Hematopoietic multipotent progenitor cell treated with erythropoietin and hydrocortisone succinate and interleukin-3 and kit ligand, for 17 days (in vitro differentiated cells): ENCODE measurements around the gene BCL2L12.
"Not testable (repeated sequence)": the region's sequence is repeated elsewhere in the genome, so short reads cannot be mapped to it uniquely, and the experiment has no call there.

Source experiments
- DNase-seq: peaks from one replicate; pipeline ENCODE4 v3.0.0-alpha.2; 2015; ENCODE audit warnings: low spot score

Gene BCL2L12, protein sequence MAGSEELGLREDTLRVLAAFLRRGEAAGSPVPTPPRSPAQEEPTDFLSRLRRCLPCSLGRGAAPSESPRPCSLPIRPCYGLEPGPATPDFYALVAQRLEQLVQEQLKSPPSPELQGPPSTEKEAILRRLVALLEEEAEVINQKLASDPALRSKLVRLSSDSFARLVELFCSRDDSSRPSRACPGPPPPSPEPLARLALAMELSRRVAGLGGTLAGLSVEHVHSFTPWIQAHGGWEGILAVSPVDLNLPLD

DNA sequence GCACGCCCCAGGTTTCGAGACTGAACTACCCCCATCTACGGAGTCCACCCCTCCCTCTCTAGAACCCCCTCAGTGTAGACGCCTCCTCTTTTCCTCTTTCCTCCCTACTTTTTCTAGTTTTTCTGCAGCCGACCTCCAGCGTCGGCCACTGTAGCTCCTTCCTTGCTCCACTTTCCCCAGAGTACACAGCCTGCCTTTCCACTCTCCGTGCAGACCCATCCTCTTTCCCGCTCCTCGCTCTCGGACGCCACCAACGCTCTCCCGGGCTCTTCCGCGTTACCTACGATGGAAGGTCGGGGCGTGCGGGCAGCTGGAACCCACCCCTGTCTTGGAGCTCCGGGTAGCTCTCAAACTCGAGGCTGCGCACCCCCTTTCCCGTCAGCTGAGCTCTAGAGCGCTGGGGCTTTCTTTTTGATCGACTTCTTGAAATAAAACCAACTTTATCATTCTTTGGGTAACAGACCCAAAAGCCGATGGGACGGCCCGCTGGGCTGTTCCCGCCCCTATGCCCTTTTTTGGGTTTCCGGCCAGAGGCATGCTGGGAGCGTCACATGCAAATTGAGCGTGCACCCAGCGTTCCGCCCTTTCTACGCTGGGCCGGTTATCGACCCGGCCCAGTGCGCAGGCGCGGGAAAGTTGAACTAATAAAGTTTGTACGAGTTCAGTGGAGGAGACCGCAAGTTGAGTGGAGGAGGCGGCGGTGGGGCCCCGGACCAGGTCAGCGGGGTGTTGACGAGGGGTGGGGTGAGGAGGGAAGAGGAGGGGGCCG, at the start of gene BCL2L12, which contains the start of gene IRF3:
BCL2L12 (plus strand) TSS at position 583 of the 769 bp plus-strand sequence. CDS start 760 bp downstream, outside the sequence.
IRF3 (minus strand) TSS at position 507 of the 769 bp plus-strand sequence. CDS start 1,019 bp downstream, outside the sequence.
- DNase-seq = peak; percentile 99

DNA sequence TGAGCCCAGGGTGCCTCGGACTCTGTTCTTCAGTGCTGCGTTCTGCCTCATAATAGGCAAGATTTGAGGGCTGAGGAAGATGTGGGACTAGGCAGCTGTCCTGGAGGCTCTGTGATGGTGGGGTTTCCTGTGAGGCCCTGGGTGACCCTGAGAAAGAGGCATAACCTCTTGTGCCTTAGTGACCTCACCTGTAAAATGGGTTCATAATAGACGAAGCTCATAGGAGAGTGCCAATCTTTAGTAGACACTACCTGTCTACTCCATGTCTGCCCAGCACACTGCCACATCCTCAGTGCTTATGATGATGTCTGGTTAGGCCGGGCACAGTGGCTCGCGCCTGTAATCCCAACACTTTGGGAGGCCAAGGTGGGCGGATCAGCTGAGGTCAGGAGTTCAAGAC, 49.2 kb upstream of the BCL2L12 start:
- no peak for DNase-seq

DNA sequence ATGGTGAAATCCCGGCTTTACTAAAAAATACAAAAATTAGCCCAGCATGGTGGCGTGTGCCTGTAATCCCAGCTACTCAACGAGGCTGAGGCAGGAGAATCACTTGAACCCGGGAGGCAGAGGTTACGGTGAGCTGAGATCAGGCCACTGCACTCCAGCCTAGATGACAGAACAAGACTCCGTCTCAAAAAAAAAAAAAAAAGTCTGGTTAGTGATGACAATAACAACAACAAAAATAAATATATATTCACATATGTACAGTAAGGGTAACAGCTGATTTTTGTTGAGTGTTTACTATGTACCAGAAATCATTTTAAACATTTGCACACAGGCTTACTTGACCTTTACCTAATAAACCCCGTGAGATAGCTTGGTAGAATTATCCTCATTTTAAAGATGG, 48.8 kb upstream of the BCL2L12 start:
- no peak for DNase-seq

DNA sequence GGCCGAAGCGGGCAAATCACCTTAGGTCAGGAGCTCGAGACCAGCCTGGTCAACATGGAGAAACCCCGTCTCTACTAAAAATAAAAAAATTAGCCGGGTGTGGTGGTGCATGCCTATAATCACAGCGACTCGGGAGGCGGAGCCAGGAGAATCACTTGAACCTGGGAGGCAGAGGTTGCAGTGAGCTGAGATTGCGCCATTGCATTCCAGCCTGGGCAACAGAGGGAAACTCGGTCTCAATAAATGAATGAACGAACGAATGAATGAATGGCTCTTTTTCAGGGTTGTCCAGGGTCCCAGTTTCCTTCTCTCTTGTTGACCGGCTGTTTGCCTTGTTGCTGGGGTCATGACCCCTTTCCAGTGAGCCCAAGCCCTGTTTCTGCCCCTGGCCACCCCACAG, 47.9 kb upstream of the BCL2L12 start:
- DNase-seq = not testable (repeated sequence)

DNA sequence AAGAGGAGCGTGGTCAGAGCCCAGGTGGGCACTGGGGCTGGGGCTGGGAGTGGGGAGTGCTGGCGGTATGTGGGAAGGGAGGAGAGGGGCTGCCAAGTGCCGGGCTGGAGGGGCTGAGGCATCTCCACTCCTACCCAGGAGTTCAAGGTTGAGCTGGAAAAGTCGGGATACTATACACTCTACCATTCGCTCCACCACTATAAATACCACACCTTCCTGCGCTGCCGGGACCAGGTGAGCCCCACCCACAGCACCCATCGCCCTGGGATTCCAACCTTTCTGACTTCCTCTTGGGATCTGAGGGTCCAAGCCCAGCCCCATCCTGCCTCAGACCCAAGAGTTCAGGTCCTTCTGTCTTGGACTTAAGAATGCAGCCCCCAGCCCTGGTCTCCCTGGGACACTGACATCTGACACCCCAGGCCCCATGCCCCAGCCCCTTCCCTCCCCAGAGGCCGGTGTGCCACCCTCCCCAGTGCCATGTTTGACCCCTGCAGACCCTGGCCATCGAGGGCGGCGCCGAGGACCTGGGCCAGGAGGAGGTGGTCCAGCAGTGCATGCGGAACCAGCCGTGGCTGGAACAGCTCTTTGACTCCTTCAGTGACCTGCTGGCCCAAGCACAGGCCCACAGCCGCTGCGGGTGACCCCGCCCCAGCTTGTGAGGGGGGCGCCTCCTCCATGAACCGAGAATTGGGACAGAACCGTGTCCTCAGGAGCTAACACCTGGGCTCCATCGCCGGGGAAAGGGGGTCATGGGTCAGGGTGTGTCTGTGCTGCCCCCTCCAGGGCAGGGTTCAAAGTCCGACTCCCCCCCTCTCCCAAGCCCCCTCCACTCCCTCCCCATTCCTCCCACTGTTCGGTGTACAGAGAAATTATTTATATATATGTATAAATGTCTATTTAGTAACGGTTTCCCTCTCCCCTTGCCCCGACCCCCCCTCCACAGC, 40.5 kb upstream of the BCL2L12 start:
- DNase-seq = no peak

DNA sequence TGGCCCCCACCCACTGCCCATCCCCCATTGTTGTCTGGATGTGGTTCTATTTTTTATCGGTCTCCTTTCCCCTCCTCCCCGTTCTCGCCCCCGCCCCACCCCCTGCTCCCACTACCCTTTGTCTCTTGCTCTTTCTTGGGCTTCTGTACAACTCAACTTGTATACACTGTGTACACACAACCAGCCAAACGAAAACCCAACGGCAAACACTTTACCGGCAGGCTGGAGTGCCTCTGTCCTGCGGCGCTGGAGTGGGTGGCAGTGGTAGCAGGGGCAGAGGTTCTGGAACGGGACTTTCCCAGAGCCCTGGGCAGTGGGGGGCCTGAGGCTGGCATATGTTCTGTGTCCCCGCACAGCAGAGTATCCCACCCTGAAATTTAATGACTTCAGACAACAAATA, 39.5 kb upstream of the BCL2L12 start:
- DNase-seq = no peak

DNA sequence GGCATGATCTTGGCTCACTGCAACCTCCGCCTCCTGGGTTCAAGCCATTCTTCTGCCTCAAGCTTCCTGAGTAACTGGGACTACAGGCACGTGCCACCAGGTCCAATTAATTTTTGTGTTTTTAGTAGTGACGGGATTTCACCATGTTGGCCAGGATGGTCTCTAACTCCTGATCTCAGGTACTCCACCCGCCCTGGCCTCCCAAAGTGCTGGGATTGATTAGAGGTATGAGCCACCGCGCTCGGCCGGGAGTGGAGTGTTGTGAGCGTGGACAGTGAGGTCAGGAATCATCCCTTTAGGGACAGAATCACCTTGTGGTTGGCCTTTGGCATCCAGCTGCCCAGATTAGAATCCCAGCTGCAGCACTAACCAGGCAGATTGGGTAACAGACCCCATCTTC, 36.1 kb upstream of the BCL2L12 start:
- no peak for DNase-seq

DNA sequence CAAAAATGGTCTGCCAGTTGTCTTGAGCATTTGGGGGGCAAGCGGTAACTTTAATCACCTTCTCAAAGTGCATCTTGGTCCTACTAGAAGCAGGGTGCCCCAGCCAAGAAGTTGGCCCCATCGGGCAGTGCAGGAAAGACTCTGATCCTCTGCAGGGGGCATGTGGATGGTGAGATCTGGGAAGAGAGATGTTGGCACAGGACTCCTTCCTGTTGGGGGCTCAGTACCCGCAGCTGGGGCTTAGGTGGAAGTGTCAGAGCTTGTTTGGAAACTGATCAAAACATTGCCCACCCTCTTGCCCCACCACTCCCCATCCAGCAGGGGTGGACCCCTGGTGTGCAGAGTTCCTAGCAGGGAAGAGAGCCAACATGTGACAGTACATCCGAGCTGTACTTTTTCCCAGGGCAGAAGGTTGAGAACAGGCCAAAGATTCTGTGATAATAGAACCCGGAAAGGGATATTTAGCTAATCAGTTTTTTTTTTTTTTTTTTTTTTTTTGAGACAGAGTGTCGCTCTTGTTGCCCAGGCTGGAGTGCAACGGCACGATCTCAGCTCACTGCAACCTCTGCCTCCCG, 34.6 kb upstream of the BCL2L12 start:
- no peak for DNase-seq

DNA sequence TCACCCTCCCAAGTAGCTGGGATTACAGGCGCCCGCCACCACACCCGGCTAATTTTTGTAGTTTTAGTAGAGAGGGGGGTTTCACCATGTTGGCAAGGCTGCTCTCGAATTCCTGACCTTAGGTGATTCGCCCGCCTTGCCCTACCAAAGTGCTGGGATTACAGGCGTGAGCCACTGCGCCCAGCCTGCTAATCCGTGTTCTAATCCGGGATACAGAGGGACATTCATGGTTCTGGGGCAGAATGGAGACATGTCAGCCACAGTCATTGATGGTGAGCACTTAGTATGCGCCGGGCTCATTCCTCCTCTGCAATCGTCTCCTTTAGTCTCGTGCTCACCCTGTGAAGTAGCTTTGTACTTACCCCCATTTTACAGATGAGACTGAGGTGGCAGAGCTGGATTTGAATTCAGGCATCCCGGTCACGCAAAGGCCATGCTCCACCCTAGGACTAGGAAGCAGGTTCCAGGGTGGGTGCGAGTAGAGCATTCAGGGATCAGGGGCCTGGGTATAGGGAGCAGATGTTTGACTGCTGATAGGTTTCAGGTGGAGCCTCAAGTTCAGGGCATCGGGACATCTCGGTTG, 34.0 kb upstream of the BCL2L12 start:
- no peak for DNase-seq

DNA sequence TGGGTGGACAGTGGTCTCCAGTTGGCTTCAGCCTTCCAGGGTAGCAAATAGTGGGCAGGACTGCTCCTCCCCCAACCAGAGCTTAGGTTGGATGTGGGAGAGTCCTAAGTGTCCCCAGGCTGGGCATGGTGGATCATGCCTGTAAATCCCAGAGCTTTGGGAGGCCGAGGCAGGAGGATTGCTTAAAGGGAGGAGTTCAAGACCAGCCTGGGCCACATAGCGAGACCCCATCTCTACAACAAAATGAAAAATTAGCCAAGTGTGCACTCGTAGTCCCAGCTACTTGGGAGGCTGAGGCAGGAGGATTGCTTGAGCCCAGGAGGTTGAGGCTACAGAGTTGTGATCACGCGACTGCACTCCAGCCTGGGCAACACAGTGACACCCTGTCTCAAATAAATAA, 33.2 kb upstream of the BCL2L12 start:
- DNase-seq = no peak

DNA sequence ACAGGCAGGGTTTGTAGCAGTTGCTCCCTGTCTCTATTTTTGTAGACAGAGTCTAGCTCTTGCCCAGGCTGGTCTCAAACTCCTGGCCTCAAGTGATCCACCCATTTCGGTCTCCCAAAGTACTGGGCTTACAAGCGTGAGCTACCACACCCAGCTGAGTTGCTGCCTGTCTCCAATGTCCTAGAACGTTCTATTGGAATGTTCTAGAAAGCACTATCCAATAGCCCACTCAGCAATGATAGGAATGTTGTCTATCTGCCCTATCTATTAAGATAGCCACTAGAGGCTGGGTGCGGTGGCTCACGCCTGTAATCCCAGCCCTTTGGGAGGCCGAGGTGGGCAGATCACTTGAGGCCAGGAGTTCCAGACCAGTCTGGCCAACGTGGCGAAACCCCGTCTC, 32.5 kb upstream of the BCL2L12 start:
- DNase-seq = not testable (repeated sequence)

DNA sequence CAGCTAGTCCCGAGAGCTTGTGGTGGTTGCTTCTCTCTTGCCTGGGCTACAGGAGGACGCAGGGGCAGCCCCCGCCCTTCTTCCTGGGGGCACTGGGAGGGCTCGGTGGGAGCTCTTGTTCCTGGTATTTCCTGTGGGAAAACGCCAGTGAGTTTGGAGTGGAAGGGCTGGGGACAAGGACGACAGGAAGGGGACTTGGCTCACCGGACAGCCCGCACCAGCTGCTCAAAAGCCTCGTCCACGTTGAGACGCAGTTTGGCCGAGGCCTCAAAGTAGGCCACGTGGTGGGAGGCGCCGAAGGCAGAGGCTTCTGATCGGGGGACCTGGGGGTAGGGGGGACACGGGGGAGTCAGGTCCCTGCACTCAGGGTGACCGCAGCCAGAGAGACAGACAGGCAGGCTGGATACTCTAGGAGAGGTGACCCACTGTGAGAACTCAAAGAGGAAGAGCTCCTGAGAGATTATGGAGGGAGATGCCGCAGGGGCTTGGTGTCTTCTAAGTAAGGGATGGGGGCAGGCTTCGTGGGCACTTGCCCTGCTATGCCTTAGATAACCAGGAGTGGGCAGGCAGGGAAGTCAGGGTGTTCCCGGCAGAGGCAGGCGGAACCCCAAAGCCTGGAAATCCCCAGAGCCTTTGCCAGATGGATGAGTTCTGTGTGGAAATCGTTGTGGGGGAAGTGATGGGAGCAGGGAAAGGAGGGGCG, 30.1 kb upstream of the BCL2L12 start:
- DNase-seq = no peak

DNA sequence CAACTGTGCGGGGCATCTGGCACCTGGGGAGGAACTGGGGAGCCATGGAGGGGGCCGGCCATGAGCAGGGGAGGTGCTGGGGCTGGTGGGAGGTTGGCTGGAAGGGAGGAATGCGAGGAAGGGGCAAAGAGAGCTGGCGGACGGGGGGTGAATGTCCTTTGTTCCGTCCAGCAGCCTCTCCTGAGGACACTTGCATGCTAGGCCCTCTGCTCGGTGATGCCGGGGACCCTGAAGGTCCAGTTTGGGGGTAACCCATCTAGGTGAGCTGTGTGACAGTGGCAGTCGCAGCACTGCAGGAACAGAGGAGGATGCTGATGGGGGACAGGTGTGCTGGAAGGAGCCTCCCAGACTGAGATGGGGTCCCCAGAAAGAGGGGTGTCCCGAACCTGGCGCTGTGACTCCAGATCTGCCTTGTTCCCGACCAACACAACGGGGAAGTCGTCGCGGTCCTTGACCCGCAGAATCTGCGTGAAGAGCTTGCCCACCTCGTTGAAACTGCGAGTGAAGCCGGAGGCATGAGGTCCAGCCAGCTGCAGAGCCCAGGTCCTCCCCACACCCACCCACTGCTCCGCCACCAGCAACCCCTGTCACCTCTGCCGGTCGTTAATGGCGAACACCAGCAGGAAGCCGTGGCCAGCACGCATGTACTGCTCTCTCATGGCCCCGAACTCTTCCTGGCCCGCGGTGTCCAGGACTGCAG, 29.4 kb upstream of the BCL2L12 start:
- DNase-seq = no peak

DNA sequence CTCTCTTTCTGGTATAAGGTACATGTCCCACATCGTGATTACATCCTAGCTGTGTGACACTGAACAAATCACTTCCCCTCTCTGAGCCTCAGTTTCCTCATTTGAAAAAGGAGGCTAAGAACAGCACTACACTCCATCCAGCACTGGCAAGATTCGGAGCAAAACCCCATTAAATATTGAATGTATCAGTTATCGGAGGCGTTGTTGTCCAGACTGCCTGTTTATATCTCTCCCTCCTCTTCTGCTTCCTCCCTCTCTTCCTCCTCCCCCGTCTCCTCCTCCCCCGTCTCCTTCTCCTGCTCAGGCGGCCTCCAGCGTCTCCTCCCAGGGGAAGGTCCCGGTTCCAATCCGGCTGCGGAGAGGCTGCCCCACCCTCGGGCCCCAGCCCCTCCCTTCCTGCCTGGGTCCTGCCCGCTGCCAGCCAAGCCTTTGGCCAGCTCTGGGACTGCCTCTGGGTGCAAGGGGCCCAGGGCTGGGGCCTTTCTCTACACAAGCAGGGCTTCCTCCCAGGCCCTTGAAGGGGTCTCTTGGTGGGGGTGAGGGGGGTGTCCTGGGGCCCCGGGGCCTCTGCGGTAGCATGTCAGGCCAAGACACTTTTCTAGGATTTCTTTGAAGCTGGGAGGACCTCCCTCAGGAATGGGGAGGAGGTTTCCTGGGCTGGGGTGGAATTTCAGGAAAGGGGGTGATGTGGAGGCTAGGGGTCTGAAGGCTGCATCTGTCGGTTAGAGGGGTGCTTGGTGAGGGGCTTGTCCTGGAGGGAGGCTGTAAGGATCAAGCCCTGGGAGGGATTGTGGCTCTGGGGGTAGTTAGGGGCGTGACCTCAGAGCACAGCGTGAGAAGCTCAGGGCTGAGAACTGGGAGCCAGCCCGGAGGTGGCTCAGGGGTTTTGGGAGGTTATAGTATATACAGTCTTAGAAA, 27.7 kb upstream of the BCL2L12 start:
- DNase-seq = peak; percentile 54

DNA sequence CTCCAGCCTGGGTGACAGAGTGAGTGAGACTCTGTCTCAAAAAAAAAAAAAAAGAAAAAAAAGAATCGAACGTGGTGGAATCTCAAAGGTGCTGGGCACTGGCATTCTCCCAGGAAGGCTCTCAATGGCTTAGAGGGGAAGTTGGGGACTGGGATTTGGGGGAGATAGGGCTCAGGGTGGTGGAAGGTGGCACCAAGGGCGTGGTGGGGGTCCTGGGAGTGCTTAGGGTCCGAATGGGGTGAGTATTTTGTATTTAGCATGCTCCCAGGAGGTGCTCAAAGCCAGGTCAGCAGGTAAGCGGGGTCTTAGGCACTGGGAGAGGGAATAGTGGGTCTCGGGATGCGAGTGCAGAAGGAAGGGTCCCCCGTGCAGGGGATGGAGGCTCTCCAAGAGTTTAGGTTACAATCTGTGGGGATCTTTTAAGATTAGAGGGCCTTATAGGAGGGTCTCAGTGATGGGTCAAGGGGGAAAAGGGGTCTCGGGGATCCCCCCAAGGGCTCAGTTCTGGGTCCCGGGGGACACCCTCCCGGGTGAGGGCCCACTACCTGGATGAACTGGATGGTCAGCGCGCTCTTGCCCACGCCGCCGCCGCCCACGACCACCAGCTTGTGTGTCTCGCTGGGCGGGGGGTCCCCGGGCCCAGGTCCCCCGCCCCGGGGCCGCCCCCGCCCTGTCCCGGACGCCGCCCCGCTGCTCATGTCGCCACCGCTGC, 26.2 kb upstream of the BCL2L12 start:
- no peak for DNase-seq

DNA sequence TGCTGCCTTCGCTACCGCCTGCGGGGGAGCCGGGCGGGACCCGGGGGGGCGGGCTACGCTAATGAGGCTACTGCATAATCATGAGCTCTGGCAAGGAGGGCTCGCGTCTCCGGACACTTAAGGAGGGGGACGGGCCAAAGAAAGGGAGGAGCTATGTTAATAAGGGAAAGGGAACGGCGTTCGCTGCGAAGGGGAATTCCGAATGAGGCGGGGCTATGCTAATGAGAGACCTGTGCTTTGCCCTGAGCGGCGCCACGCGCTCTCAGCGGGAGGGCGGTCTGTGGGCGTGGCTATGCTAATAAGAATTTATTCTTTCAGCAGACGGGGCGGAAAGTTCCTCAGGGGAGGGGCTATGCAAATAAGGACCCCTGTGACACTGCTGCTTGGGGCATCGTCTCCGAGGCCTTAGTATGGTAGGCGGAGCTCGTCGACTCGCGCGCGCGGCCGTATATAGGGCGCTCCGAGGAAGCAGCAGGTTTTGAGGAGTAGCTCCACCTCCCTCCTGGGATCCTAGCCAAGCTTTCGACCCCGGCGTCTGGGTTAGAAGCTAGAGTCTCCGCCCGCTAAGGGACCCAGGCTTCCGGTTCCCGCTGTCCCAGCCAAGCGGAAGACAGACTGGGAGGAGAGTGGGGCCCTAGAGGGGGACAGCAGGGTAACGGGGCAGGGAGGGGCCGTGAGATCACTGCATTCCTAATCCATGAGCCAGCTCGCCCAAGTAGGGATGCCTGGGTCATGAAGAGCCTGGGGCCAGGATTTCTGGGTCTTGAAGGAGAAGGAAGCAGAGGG, 25.4 kb upstream of the BCL2L12 start, which contains the start of gene RRAS:
RRAS (minus strand) TSS at position 31 of the 786 bp plus-strand sequence. CDS start 45 bp downstream, outside the sequence.
- DNase-seq = peak; percentile 100

DNA sequence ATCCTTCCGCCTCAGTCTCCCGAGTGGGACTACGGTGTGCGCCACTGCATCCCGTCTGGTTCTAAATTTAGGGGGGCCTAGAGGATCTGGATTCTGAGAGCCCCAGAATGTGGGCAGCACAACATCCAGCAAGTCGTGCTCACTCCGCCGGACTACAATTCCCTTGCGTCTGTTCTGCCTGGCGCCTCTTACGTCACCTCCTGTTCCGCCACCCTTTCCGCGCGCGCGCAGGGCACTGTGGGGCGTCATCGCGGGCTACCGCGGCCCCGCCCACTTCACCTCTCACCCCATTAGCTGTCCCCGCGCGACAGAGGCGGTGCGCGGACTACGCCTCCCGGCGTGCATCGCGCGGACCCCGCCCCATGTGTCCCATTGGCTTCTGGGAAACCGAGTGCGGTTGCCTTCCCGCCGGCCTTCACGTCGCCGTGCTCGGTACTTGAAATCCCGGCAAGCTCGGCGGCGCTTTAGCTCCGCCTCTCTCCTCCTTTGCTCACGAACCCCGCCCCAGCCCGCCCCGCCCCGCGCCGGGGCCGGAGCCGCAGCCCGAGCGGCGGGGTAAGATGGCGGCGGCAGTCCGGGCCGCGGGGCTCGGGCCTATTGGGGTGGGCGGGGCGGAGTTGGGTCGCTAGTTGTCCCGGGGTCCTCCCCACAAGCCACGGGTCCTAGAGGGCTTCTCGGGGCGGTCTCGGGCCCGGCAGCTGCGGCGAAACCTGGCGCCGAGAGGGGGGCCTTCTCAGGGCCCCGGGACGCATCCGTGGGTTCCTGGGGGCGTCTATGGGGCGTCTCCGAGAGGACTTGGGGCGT, 23.8 kb upstream of the BCL2L12 start, which contains the start of gene SCAF1:
SCAF1 (plus strand) TSS at position 522 of the 804 bp plus-strand sequence. CDS start 2,818 bp downstream, outside the sequence.
- peak; percentile 100 for DNase-seq
